AG10803 (cell line): Measurements from ENCODE around the gene CIART.

Experiments
- DNase-seq: peaks from one replicate; pipeline ENCODE4 v3.0.0; 2010; ENCODE audit warnings: low read depth
- H3K4me3 ChIP-seq: 2 replicates; pipeline ENCODE4 v1.5.1; 2011; ENCODE audit warnings: mild to moderate bottlenecking, low read length, control low read depth
- TF ChIP-seq, protein P1 (sequence below): conservative IDR thresholded peaks from 2 replicates; pipeline ENCODE4 v1.5.1; 2011; ENCODE audit warnings: mild to moderate bottlenecking, low read length, control low read depth, inconsistent platforms

Gene CIART

DNA sequence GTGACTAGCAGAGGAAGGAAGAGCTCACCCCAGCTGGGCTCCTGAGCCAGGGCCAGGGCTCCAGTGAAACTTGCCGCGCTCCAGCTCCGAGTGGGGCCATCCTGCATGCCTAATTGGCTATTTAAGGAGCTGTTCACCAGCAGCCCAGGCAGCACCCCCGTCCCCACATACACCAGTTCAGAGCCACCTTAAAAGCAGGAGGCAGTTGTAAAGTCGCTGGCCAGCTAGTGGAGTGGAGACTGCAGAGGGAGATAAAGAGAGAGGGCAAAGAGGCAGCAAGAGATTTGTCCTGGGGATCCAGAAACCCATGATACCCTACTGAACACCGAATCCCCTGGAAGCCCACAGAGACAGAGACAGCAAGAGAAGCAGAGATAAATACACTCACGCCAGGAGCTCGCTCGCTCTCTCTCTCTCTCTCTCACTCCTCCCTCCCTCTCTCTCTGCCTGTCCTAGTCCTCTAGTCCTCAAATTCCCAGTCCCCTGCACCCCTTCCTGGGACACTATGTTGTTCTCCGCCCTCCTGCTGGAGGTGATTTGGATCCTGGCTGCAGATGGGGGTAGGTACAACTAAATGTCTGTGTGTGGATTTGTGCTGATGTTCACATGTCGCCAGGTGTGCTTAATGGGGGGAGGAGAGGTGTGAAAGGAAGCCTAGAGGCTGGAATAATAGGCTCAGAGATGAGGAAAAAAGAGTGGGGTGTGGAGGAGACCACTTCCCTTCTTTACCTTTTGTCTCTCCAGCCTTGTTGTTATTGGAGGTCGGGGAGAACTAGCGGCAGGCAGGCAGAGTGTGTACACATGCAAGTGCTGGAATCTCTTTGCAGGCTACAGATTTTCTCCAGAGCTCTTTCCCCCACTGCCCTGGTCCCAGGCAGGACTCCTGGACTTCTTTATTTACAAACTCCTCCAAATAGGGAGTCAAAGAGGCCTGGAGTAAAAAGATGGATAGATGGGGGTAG lies 24.4 kb upstream of the CIART start, which contains the start of gene CA14:
TSS of gene CA14 (plus strand) at position 151 of the 962 bp plus-strand sequence. CDS start at position 506, 355 bp downstream.
- no peak for DNase-seq
- TF ChIP-seq, protein P1, sequence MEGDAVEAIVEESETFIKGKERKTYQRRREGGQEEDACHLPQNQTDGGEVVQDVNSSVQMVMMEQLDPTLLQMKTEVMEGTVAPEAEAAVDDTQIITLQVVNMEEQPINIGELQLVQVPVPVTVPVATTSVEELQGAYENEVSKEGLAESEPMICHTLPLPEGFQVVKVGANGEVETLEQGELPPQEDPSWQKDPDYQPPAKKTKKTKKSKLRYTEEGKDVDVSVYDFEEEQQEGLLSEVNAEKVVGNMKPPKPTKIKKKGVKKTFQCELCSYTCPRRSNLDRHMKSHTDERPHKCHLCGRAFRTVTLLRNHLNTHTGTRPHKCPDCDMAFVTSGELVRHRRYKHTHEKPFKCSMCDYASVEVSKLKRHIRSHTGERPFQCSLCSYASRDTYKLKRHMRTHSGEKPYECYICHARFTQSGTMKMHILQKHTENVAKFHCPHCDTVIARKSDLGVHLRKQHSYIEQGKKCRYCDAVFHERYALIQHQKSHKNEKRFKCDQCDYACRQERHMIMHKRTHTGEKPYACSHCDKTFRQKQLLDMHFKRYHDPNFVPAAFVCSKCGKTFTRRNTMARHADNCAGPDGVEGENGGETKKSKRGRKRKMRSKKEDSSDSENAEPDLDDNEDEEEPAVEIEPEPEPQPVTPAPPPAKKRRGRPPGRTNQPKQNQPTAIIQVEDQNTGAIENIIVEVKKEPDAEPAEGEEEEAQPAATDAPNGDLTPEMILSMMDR = no peak
- H3K4me3 ChIP-seq = no peak within 1 kb of the TSS

DNA sequence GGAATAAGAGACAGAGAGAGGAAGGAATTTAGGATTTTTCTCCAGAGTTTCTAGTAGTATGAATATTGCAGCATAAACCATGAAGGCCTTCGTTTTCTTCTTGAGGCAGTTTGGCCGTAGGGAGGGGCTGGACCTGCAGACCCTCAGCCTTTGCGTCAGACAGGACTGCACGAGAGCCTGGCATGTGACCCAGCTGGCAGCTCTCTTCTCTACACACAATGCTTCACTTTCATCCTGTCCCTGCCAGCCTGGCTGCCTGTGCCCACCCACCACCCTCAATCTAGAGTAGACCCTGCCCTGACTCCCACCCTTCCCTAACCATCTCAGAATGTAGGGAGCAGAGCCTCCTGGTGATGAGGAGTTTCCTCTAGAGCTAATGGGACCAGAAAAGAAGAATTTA lies 23.1 kb upstream of the CIART start:
- no peak overlapping the region for H3K4me3 ChIP-seq
- DNase-seq = no peak
- TF ChIP-seq, protein P1 = no peak

DNA sequence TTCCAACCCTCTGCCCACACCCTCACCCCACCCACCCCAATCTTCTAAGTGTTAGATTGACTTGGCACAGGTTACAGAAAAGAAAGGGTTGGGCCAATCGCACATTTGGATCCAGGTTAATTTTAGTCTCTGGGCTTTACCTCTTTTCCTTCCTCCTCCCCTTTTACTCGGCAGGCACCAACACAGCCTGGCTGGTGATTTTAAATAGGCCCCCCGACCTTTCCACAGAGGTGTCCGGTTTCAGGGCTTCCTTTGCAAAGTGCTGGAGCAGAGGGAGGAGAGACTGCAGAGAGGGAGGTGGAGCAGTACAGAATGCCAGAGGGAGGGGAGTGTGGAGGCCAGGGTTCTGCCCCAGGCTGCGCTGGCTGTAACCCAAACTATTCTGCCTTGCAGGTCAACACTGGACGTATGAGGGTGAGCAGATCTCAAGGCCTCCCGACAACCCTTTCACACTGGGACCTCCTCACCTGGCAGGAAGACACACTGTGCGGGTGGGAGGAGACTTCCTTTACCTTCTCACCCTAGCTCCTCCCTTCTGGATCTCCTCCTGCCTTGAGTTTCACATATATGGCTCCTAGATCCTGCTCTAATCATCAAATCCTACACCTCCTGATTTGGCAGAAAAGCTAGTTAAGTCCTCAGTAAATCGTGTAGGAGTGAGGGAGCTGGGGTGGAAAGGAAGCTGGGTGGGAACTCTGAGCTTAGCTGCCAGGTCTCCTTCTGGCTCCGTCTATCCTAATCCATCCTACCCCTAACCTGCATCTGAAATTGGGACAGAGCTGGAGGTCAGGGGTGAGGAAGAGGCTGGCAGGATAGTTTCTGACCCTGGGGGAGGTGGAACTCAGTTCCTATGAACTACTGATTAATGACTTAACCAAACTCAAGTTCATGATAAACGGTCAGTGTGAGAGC lies 22.3 kb upstream of the CIART start:
- TF ChIP-seq, protein P1 = no peak
- H3K4me3 ChIP-seq = no peak overlapping the region
- DNase-seq = no peak

DNA sequence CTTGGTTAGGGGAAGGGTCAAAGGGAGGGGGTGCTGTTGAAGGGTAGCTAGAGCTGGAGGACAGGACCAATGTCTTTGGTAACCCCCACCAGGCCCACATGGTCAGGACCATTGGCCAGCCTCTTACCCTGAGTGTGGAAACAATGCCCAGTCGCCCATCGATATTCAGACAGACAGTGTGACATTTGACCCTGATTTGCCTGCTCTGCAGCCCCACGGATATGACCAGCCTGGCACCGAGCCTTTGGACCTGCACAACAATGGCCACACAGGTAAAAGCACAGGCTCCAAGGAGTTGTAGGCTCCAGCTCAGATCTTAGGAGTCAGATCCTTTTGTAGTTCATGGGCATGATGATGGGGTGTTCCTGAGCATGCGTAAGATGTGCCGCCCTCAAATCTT lies 21.0 kb upstream of the CIART start:
- TF ChIP-seq, protein P1 = no peak

DNA sequence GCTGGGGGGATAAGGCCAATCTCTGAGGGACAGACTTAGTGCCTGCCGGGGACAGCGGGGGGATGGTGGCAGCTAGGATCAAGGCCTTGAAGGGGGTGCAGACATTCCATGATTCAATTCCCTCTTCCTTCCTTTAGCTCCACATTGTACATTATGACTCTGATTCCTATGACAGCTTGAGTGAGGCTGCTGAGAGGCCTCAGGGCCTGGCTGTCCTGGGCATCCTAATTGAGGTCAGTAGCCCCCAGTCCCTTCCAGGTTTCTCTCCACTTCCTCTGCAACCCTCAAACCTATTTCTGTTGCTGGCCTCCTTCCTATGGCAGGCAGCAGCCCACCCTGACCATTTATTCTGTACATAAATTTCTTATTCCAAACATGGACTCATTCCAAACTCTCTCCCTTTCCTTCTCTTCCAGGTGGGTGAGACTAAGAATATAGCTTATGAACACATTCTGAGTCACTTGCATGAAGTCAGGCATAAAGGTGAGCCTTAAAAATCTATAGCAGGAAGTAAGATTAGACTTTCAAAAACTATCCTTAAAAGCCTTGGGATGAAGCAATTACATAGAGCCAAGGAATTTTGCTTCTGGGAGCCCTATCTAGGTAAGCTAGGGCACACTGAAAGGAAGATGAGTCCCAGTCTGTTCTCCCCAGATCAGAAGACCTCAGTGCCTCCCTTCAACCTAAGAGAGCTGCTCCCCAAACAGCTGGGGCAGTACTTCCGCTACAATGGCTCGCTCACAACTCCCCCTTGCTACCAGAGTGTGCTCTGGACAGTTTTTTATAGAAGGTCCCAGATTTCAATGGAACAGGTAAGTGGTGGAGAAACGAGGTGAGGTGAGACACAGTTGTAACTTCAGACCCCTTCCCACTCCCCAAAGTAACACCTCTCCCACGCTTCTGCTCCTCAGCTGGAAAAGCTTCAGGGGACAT lies 19.7 kb upstream of the CIART start:
- TF ChIP-seq, protein P1 = no peak
- DNase-seq = no peak

More for the DNA sequence above, 21.0 kb upstream of the CIART start:
- H3K4me3 ChIP-seq = no peak overlapping the region
- no peak for DNase-seq

DNA sequence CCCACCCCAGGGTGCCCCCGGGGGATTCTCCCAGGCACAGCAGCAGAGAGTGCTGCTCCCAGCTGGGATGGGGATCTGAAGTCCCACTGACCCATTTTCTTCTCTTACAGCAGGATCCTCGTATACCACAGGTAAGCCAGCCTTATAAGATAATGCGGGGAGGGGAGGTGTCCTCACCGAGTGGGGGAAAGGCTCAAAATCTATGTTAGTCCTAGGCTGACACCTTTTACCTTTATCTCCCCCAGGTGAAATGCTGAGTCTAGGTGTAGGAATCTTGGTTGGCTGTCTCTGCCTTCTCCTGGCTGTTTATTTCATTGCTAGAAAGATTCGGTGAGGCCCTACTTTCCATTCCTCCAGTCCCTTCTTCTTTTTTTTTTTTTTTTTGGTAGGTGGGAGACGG lies 18.8 kb upstream of the CIART start:
- TF ChIP-seq, protein P1 = no peak
- no peak for DNase-seq
- no peak overlapping the region for H3K4me3 ChIP-seq

More for the DNA sequence above, 19.7 kb upstream of the CIART start:
- H3K4me3 ChIP-seq = no peak overlapping the region
